HepG2 (cell line): Measurements from ENCODE around the gene ZNF75A. TPM values are rescaled to one million over a fixed set of nuclear protein-coding genes. Genes with fewer than 3 reads are reported as not detected.
A peak's percentile ranks its signal among the peaks of the same experiment; 100 is the strongest.

ENCODE experiments used
- EED ChIP-seq: sonication (generic); formaldehyde crosslinking; IDR thresholded peaks from 2 replicates; pipeline ENCODE4 v1.5.0; 2020; ENCODE audit warnings: mild to moderate bottlenecking, missing genetic modification reagents
- ELF3 ChIP-seq: IDR thresholded peaks from 2 replicates; pipeline ENCODE4 v1.6.1; 2016; ENCODE audit warnings: missing genetic modification reagents, missing compliant biosample characterization
- FIP1L1 ChIP-seq: fragments of 200-400 bp; formaldehyde crosslinking; IDR thresholded peaks from 2 replicates; pipeline ENCODE4 v1.6.1; 2018; ENCODE audit warnings: low read depth, mild to moderate bottlenecking, low read length, moderate library complexity, borderline replicate concordance; ENCODE audit not compliant: insufficient read depth
- FOXA3 ChIP-seq: IDR thresholded peaks from 2 replicates; pipeline ENCODE4 v1.6.1; 2016; ENCODE audit warnings: missing genetic modification reagents, missing compliant biosample characterization
- FOXP1 ChIP-seq, 2 experiments: fragments of 450-650 bp in 1 of 2; IDR thresholded peaks; 2 replicates each; pipeline ENCODE4 v1.6.1; 2017 to 2018; ENCODE audit warnings: antibody characterized with exemption in 1 of 2
- JUND ChIP-seq: sonication (generic); formaldehyde crosslinking; IDR thresholded peaks from 2 replicates; pipeline ENCODE4 v1.8.0; 2022; ENCODE audit warnings: mild to moderate bottlenecking, missing genetic modification reagents
- KDM3A ChIP-seq: IDR thresholded peaks from 2 replicates; pipeline ENCODE4 v1.6.1; 2018; ENCODE audit warnings: low read depth, missing compliant biosample characterization
- PHF5A ChIP-seq: IDR thresholded peaks from one replicate; pipeline ENCODE4 v1.6.1; 2018; ENCODE audit warnings: low read depth, missing genetic modification reagents; ENCODE audit not compliant: unreplicated experiment
- RBAK ChIP-seq: sonication (generic); formaldehyde crosslinking; IDR thresholded peaks from 2 replicates; pipeline ENCODE4 v1.5.1; 2020; ENCODE audit warnings: mild to moderate bottlenecking, missing genetic modification reagents
- SNAI1 ChIP-seq: sonication (generic); formaldehyde crosslinking; IDR thresholded peaks from 2 replicates; pipeline ENCODE4 v1.5.0; 2020; ENCODE audit warnings: mild to moderate bottlenecking, missing genetic modification reagents, borderline replicate concordance
- U2AF2 ChIP-seq: fragments of 200-400 bp; formaldehyde crosslinking; IDR thresholded peaks from 2 replicates; pipeline ENCODE4 v1.6.1; 2017; ENCODE audit warnings: low read depth, mild to moderate bottlenecking, low read length
- ZBTB7A ChIP-seq: sonication (generic); formaldehyde crosslinking; IDR thresholded peaks from 2 replicates; pipeline ENCODE4 v1.8.0; 2022; ENCODE audit warnings: mild to moderate bottlenecking, missing genetic modification reagents
- ZFP90 ChIP-seq: sonication (generic); formaldehyde crosslinking; IDR thresholded peaks from 2 replicates; pipeline ENCODE4 v1.8.0; 2022; ENCODE audit warnings: missing genetic modification reagents, mild to moderate bottlenecking, inconsistent platforms, borderline replicate concordance
- ZFX ChIP-seq: sonication (generic); formaldehyde crosslinking; IDR thresholded peaks from 2 replicates; pipeline ENCODE4 v1.4.0; 2020; ENCODE audit warnings: mild to moderate bottlenecking, low read depth, missing genetic modification reagents, moderate library complexity
- ZNF563 ChIP-seq: sonication (generic); formaldehyde crosslinking; IDR thresholded peaks from 2 replicates; pipeline ENCODE4 v1.8.0; 2022; ENCODE audit warnings: mild to moderate bottlenecking, moderate library complexity, missing genetic modification reagents
- ZNF652 ChIP-seq: IDR thresholded peaks from 2 replicates; pipeline ENCODE4 v1.6.1; 2016; ENCODE audit warnings: low read depth, borderline replicate concordance
- ZNF841 ChIP-seq: sonication (generic); formaldehyde crosslinking; IDR thresholded peaks from 2 replicates; pipeline ENCODE4 v1.8.1; 2023; ENCODE audit warnings: missing genetic modification reagents, borderline replicate concordance
- ZSCAN22 ChIP-seq: sonication (generic); formaldehyde crosslinking; IDR thresholded peaks from 2 replicates; pipeline ENCODE4 v1.4.0; 2020; ENCODE audit warnings: mild to moderate bottlenecking, missing genetic modification reagents
- polyA plus RNA-seq, 8 experiments: library from polyadenylated mRNA; depleted of rRNA in 3 of 8; stranded (reverse) in 7 of 8; unstranded in 1 of 8; fragments of >200 nt; fragmentation: Illumina TruSeq in 4 of 8; extraction: Trizol in 4 of 8; gene quantifications; 2 replicates each; pipeline versions ENCODE4 v1.2.1 to v1.2.3, GENCODE V29; 2011 to 2016; ENCODE audit warnings: low read depth in 4 of 8, missing spikeins in 1 of 8, mixed read lengths in 1 of 8; ENCODE audit not compliant: insufficient read depth in 1 of 8
- total RNA-seq, 5 experiments: library from RNA; depleted of rRNA; stranded (reverse); fragments of >200 nt; fragmentation: Illumina TruSeq; extraction: Trizol; gene quantifications; 2 replicates each; pipeline ENCODE4 v1.2.3, GENCODE V29; 2016; ENCODE audit warnings: low read depth in 1 of 5
- TF ChIP-seq, protein P1 (sequence below): IDR thresholded peaks from 2 replicates; pipeline ENCODE4 v1.6.1; 2012; ENCODE audit warnings: inconsistent platforms
- TF ChIP-seq, protein P2 (sequence below): sonication (generic); formaldehyde crosslinking; IDR thresholded peaks from 2 replicates; pipeline ENCODE4 v1.8.0; 2022; ENCODE audit warnings: mild to moderate bottlenecking, missing genetic modification reagents
- TF ChIP-seq, protein P3 (sequence below): sonication (generic); formaldehyde crosslinking; conservative IDR thresholded peaks from 2 replicates; pipeline ENCODE4 v1.4.0; 2020; ENCODE audit warnings: mild to moderate bottlenecking, missing genetic modification reagents, moderate library complexity

The ZNF75A gene
- total and polyA plus RNA-seq, 2 of the 13 experiments (the other 11 are each of a cell fraction or from before 2014, with no cell fraction given), result 1.4 to 2.1 TPM

DNA sequence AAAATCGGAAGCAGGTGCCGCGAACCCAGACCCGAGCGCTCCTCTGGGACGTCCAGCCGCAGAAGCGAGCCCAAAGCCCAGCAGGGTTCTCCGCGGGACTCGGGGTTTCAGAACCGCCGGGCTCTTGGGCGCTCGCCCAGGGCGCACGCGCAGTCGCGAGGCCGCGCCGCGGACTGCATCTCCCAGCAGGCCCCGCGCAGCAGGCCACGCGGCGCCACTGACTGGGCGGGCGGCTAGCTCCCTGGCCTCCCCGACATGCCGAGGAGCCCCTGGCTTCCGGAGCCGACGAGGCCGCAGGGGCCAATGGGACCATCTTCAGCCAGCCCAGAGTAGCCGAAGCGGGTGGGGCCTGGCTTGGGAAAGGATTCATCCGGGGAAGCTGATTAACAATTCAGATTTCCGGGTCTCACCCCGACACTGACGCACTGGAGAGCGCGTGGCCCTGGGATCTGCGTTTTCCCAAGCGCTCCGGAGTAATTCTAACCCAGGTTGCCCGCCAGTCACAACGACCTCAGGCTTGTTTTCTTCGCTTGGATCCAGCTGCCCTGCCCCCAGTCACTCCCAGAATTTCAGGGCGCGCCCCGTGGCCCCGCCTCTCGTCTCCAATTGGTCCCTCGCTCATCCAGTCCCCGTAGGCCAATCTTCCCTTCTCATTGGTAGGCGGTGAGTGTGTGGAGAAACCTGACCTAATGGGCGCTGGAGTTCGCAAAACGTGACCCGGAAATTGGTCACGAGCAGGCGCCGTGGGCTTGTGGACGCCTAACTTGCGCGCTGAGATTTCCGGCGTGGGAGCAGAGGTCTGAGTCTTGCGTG is 22.4 kb upstream of the ZNF75A start, which contains the start of gene ZNF263 (continued):
- no peak for TF ChIP-seq FOXP1 (IDR thresholded peaks at IDR 0.05)
- peak; percentile 36; the same call in 1 of the 2 replicates for TF ChIP-seq FOXP1 (CRISPR knock-in tag; IDR thresholded peaks at IDR 0.05)
- no peak for TF ChIP-seq RBAK (CRISPR knock-in tag)
- TF ChIP-seq FIP1L1, result no peak
- no peak for TF ChIP-seq ZBTB7A (CRISPR knock-in tag)
- TF ChIP-seq, protein P1, sequence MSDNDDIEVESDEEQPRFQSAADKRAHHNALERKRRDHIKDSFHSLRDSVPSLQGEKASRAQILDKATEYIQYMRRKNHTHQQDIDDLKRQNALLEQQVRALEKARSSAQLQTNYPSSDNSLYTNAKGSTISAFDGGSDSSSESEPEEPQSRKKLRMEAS, result peak; percentile 90
- TF ChIP-seq ZNF841 (CRISPR knock-in tag), result no peak
- no peak for TF ChIP-seq KDM3A (CRISPR knock-in tag)
- no peak for TF ChIP-seq SNAI1 (CRISPR knock-in tag)
- peak; percentile 87 for TF ChIP-seq ZFP90 (CRISPR knock-in tag)
- TF ChIP-seq ZNF652 (CRISPR knock-in tag), result no peak
- TF ChIP-seq, protein P2, sequence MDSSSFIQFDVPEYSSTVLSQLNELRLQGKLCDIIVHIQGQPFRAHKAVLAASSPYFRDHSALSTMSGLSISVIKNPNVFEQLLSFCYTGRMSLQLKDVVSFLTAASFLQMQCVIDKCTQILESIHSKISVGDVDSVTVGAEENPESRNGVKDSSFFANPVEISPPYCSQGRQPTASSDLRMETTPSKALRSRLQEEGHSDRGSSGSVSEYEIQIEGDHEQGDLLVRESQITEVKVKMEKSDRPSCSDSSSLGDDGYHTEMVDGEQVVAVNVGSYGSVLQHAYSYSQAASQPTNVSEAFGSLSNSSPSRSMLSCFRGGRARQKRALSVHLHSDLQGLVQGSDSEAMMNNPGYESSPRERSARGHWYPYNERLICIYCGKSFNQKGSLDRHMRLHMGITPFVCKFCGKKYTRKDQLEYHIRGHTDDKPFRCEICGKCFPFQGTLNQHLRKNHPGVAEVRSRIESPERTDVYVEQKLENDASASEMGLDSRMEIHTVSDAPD (CRISPR knock-in tag), result 0 out of 2 replicates have a peak, but pooled peaks have one; percentile 39
- peak; percentile 72; the same call in 1 of the 2 replicates for TF ChIP-seq U2AF2
- peak; percentile 74 for TF ChIP-seq ELF3
- 0 out of 2 replicates have a peak, but pooled peaks have one; percentile 11 for TF ChIP-seq ZNF563
- peak; percentile 50; the same call in 1 of the 2 replicates for TF ChIP-seq JUND (CRISPR knock-in tag)
- no peak for TF ChIP-seq PHF5A
- TF ChIP-seq ZFX, result peak; percentile 91
- no peak; the same call in 1 of the 2 replicates for TF ChIP-seq FOXA3
- peak; percentile 76; the same call in 1 of the 2 replicates for TF ChIP-seq EED
- no peak for TF ChIP-seq ZSCAN22
- TF ChIP-seq, protein P3, sequence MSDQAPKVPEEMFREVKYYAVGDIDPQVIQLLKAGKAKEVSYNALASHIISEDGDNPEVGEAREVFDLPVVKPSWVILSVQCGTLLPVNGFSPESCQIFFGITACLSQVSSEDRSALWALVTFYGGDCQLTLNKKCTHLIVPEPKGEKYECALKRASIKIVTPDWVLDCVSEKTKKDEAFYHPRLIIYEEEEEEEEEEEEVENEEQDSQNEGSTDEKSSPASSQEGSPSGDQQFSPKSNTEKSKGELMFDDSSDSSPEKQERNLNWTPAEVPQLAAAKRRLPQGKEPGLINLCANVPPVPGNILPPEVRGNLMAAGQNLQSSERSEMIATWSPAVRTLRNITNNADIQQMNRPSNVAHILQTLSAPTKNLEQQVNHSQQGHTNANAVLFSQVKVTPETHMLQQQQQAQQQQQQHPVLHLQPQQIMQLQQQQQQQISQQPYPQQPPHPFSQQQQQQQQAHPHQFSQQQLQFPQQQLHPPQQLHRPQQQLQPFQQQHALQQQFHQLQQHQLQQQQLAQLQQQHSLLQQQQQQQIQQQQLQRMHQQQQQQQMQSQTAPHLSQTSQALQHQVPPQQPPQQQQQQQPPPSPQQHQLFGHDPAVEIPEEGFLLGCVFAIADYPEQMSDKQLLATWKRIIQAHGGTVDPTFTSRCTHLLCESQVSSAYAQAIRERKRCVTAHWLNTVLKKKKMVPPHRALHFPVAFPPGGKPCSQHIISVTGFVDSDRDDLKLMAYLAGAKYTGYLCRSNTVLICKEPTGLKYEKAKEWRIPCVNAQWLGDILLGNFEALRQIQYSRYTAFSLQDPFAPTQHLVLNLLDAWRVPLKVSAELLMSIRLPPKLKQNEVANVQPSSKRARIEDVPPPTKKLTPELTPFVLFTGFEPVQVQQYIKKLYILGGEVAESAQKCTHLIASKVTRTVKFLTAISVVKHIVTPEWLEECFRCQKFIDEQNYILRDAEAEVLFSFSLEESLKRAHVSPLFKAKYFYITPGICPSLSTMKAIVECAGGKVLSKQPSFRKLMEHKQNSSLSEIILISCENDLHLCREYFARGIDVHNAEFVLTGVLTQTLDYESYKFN (CRISPR knock-in tag), result peak; percentile 68
